ENCODE results near the gene ULBP3.

ULBP3 gene

GRCh38 chr6:150068720-150069648, at the start of gene ULBP3:
Gene ULBP3 (minus strand): TSS chr6:150069121. CDS start chr6:150069066, 55 bp downstream.
- peak; percentile 25 to 58 for DNase-seq (ENCODE audit: low read depth in 1 of 2, low spot score in 1 of 2)

- DNase-seq (ENCODE audit: low read depth in 1 of 2, low spot score in 1 of 2), result no peak
These were observed 49.7 kb upstream of the ULBP3 start for GRCh38 chr6:150118627-150119026.

GRCh38 chr6:150118203-150118602, 49.3 kb upstream of the ULBP3 start:
- no peak for DNase-seq (ENCODE audit: low read depth in 1 of 2, low spot score in 1 of 2)

- no peak for DNase-seq (ENCODE audit: low read depth in 1 of 2, low spot score in 1 of 2)
These were observed 47.4 kb upstream of the ULBP3 start for GRCh38 chr6:150116200-150116800.

- peak in 1 of 2 donors; percentile 1 for DNase-seq (ENCODE audit: low read depth in 1 of 2, low spot score in 1 of 2)
These were observed 46.8 kb upstream of the ULBP3 start for GRCh38 chr6:150115769-150116168.

- DNase-seq (ENCODE audit: low read depth in 1 of 2, low spot score in 1 of 2), result no peak
These were observed 43.3 kb upstream of the ULBP3 start for GRCh38 chr6:150112233-150112632.

- no peak for DNase-seq (ENCODE audit: low read depth in 1 of 2, low spot score in 1 of 2)
These were observed 33.9 kb upstream of the ULBP3 start for GRCh38 chr6:150102750-150103270.

GRCh38 chr6:150100745-150101144, 31.8 kb upstream of the ULBP3 start:
- DNase-seq (ENCODE audit: low read depth in 1 of 2, low spot score in 1 of 2), result no peak

- no peak for DNase-seq (ENCODE audit: low read depth in 1 of 2, low spot score in 1 of 2)
These were observed 31.0 kb upstream of the ULBP3 start for GRCh38 chr6:150099953-150100352.

GRCh38 chr6:150099546-150099945, 30.6 kb upstream of the ULBP3 start:
- DNase-seq (ENCODE audit: low read depth in 1 of 2, low spot score in 1 of 2), result no peak

GRCh38 chr6:150098155-150098554, 29.2 kb upstream of the ULBP3 start:
- no peak for DNase-seq (ENCODE audit: low read depth in 1 of 2, low spot score in 1 of 2)

GRCh38 chr6:150093397-150093796, 24.5 kb upstream of the ULBP3 start:
- DNase-seq (ENCODE audit: low read depth in 1 of 2, low spot score in 1 of 2), result no peak

- no peak for DNase-seq (ENCODE audit: low read depth in 1 of 2, low spot score in 1 of 2)
These were observed 22.6 kb upstream of the ULBP3 start for GRCh38 chr6:150091476-150091875.

GRCh38 chr6:150090328-150090727, 21.4 kb upstream of the ULBP3 start:
- DNase-seq (ENCODE audit: low read depth in 1 of 2, low spot score in 1 of 2), result no peak

- DNase-seq (ENCODE audit: low read depth in 1 of 2, low spot score in 1 of 2), result no peak
These were observed 19.7 kb upstream of the ULBP3 start for GRCh38 chr6:150088481-150089154.

- DNase-seq (ENCODE audit: low read depth in 1 of 2, low spot score in 1 of 2), result no peak
These were observed 18.4 kb upstream of the ULBP3 start for GRCh38 chr6:150087336-150087735.

- DNase-seq (ENCODE audit: low read depth in 1 of 2, low spot score in 1 of 2), result no peak
These were observed 17.1 kb upstream of the ULBP3 start for GRCh38 chr6:150086026-150086425.

GRCh38 chr6:150084426-150084825, 15.5 kb upstream of the ULBP3 start:
- no peak for DNase-seq (ENCODE audit: low read depth in 1 of 2, low spot score in 1 of 2)

GRCh38 chr6:150083839-150084238, 14.9 kb upstream of the ULBP3 start:
- DNase-seq (ENCODE audit: low read depth in 1 of 2, low spot score in 1 of 2), result no peak

GRCh38 chr6:150081702-150082101, 12.8 kb upstream of the ULBP3 start:
- no peak for DNase-seq (ENCODE audit: low read depth in 1 of 2, low spot score in 1 of 2)

GRCh38 chr6:150079604-150080003, 10.7 kb upstream of the ULBP3 start:
- no peak for DNase-seq (ENCODE audit: low read depth in 1 of 2, low spot score in 1 of 2)

- no peak for DNase-seq (ENCODE audit: low read depth in 1 of 2, low spot score in 1 of 2)
These were observed 9.9 kb upstream of the ULBP3 start for GRCh38 chr6:150078788-150079187.
